CD14-positive monocyte (primary cell): ENCODE data around the gene PDZD7. TPM values are rescaled to one million over a fixed set of nuclear protein-coding genes. Genes with fewer than 3 reads are reported as not detected.

Source experiments
- DNase-seq, 3 donors: peaks; one replicate each; pipeline ENCODE4 v3.0.0-alpha.2; 2011 to 2022
- H2AFZ ChIP-seq: 2 replicates; pipeline ENCODE4 v1.6.0; 2012; ENCODE audit warnings: mild to moderate bottlenecking, low read depth, low read length, inconsistent platforms; ENCODE audit not compliant: insufficient read depth, poor library complexity, severe bottlenecking
- H3K27ac ChIP-seq, 2 donors: 1 replicate in 1 of 2; 2 replicates in 1 of 2; pipeline ENCODE4 v1.5.1; 2012 to 2013; ENCODE audit warnings: low read length in 2 of 2, control low read depth in 1 of 2, inconsistent platforms in 1 of 2, low read depth in 1 of 2, mild to moderate bottlenecking in 1 of 2
- H3K27me3 ChIP-seq, 2 donors: one replicate each; pipeline versions ENCODE4 v1.6.0 to v1.6.1; 2011 to 2013; ENCODE audit warnings: low read length in 2 of 2; ENCODE audit not compliant: control insufficient read depth in 2 of 2, insufficient read depth in 2 of 2
- H3K36me3 ChIP-seq, 2 donors: replicated peaks in 1 of 2; 1 replicate in 1 of 2; 2 replicates in 1 of 2; pipeline versions ENCODE4 v1.5.1 to v1.6.1; 2012 to 2013; ENCODE audit warnings: low read length in 2 of 2, control low read depth in 1 of 2, inconsistent platforms in 1 of 2, mild to moderate bottlenecking in 1 of 2; ENCODE audit not compliant: insufficient read depth in 2 of 2, control insufficient read depth in 1 of 2
- H3K4me1 ChIP-seq, 2 donors: 1 replicate in 1 of 2; 2 replicates in 1 of 2; pipeline versions ENCODE4 v1.5.1 to v1.6.1; 2012 to 2013; ENCODE audit warnings: low read length in 2 of 2, control low read depth in 1 of 2, inconsistent platforms in 1 of 2, mild to moderate bottlenecking in 1 of 2, moderate library complexity in 1 of 2; ENCODE audit not compliant: insufficient read depth in 2 of 2, control insufficient read depth in 1 of 2
- H3K4me2 ChIP-seq: replicated peaks from 2 replicates; pipeline ENCODE3; 2012; ENCODE audit warnings: low read length, moderate library complexity, mild to moderate bottlenecking; ENCODE audit not compliant: poor library complexity, severe bottlenecking; ENCODE audit errors: extremely low read depth
- H3K4me3 ChIP-seq, 3 experiments: fragments of 200-600 bp in 1 of 3; sonication (generic) in 1 of 3; replicated peaks in 1 of 3; 1 replicate in 2 of 3; 2 replicates in 1 of 3; pipeline ENCODE4 v1.5.1; 2011 to 2013; ENCODE audit warnings: low read length in 3 of 3, mild to moderate bottlenecking in 3 of 3, control low read depth in 2 of 3, low read depth in 2 of 3, inconsistent platforms in 1 of 3, moderate library complexity in 1 of 3
- H3K79me2 ChIP-seq: 2 replicates; pipeline ENCODE4 v1.6.0; 2012; ENCODE audit warnings: mild to moderate bottlenecking, control low read depth, inconsistent platforms, low read length, moderate library complexity; ENCODE audit not compliant: insufficient read depth
- H3K9ac ChIP-seq: 2 replicates; pipeline ENCODE4 v1.6.0; 2017; ENCODE audit warnings: low read length, mild to moderate bottlenecking; ENCODE audit not compliant: insufficient read depth, poor library complexity, severe bottlenecking
- H3K9me3 ChIP-seq, 2 donors: replicated peaks in 1 of 2; 1 replicate in 1 of 2; 2 replicates in 1 of 2; pipeline versions ENCODE4 v1.5.1 to v1.6.1; 2012 to 2013; ENCODE audit warnings: low read length in 2 of 2, control low read depth in 1 of 2; ENCODE audit not compliant: control insufficient read depth in 1 of 2, insufficient read depth in 1 of 2
- H4K20me1 ChIP-seq: 2 replicates; pipeline ENCODE4 v1.6.0; 2012; ENCODE audit warnings: mild to moderate bottlenecking, low read length, control low read depth, moderate library complexity; ENCODE audit not compliant: insufficient read depth
- H3K27ac Mint-ChIP-seq, 7 donors: one replicate each; pipeline ENCODE4 v1.8.0; 2020; ENCODE audit warnings: mild to moderate bottlenecking in 7 of 7, mixed read lengths in 7 of 7, moderate library complexity in 6 of 7, inconsistent platforms in 2 of 7
- H3K27me3 Mint-ChIP-seq, 3 donors: one replicate each; pipeline ENCODE4 v1.8.0; 2021 to 2022; ENCODE audit warnings: low read depth in 3 of 3, mild to moderate bottlenecking in 3 of 3, mixed read lengths in 3 of 3, moderate library complexity in 3 of 3, inconsistent platforms in 1 of 3
- H3K36me3 Mint-ChIP-seq, 2 donors: one replicate each; pipeline ENCODE4 v1.8.0; 2020; ENCODE audit warnings: mixed read lengths in 2 of 2, inconsistent platforms in 1 of 2, mild to moderate bottlenecking in 1 of 2
- H3K4me1 Mint-ChIP-seq: one replicate; pipeline ENCODE4 v1.8.0; 2020; ENCODE audit warnings: mild to moderate bottlenecking, mixed read lengths
- H3K4me3 Mint-ChIP-seq, 2 donors: one replicate each; pipeline ENCODE4 v1.8.0; 2020; ENCODE audit warnings: mild to moderate bottlenecking in 2 of 2, mixed read lengths in 2 of 2, moderate library complexity in 1 of 2
- H3K9me3 Mint-ChIP-seq, 7 donors: one replicate each; pipeline ENCODE4 v1.8.0; 2020 to 2022; ENCODE audit warnings: mixed read lengths in 7 of 7, mild to moderate bottlenecking in 6 of 7, moderate library complexity in 6 of 7, inconsistent platforms in 2 of 7
- WGBS: methylation state at CpG from one replicate; pipeline ENCODE4 v1.1.5; 2013; ENCODE audit warnings: missing lambda C conversion rate; ENCODE audit not compliant: insufficient coverage; 5-methylcytosine and 5-hydroxymethylcytosine counted together
- intact Hi-C, 2 donors: fragments of 100-400 bp; cut with micrococcal nuclease; formaldehyde crosslinking; loops; one replicate each; pipeline versions ENCODE4 v1.15.0 to v1.15.1; 2023
- polyA plus RNA-seq, 3 donors: library from polyadenylated mRNA; depleted of rRNA in 1 of 3; unstranded in 2 of 3; stranded (reverse) in 1 of 3; fragments of 300-500 nt in 2 of 3; fragments of >200 nt in 1 of 3; fragmentation: Illumina TruSeq in 2 of 3; gene quantifications; 1 replicate in 2 of 3; 2 replicates in 1 of 3; pipeline ENCODE4 v1.2.3, GENCODE V29; 2012 to 2021
- TF ChIP-seq, protein P1 (sequence below): fragments of 200-600 bp; IDR thresholded peaks from one replicate; pipeline ENCODE4 v1.8.0; 2022; ENCODE audit warnings: antibody characterized with exemption, mild to moderate bottlenecking

The PDZD7 gene
- polyA plus RNA-seq, 3 donors = 0.73 TPM; not detected in 2

- Histone ChIP-seq H3K4me2 (no peak overlapping the region), H3K9me3 (no peaks in the 10 kb centered on the region), H2AFZ (no peak overlapping the region), H3K36me3 (peaks cover 13 to 54% of the 10 kb centered on the region in 2 donors), H4K20me1 (no peaks in the 10 kb centered on the region), H3K27me3 (no peaks in the 10 kb centered on the region), H3K27ac (no peak overlapping the region), H3K79me2 (peaks cover under 1% of the 10 kb centered on the region), H3K4me1 (peaks cover 0 to 1% of the 10 kb centered on the region in 2 donors), H3K4me3 (no peak overlapping the region), H3K9ac (no peak overlapping the region)
- TF ChIP-seq, protein P1, sequence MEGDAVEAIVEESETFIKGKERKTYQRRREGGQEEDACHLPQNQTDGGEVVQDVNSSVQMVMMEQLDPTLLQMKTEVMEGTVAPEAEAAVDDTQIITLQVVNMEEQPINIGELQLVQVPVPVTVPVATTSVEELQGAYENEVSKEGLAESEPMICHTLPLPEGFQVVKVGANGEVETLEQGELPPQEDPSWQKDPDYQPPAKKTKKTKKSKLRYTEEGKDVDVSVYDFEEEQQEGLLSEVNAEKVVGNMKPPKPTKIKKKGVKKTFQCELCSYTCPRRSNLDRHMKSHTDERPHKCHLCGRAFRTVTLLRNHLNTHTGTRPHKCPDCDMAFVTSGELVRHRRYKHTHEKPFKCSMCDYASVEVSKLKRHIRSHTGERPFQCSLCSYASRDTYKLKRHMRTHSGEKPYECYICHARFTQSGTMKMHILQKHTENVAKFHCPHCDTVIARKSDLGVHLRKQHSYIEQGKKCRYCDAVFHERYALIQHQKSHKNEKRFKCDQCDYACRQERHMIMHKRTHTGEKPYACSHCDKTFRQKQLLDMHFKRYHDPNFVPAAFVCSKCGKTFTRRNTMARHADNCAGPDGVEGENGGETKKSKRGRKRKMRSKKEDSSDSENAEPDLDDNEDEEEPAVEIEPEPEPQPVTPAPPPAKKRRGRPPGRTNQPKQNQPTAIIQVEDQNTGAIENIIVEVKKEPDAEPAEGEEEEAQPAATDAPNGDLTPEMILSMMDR = no peak
- H3K27me3 Mint-ChIP-seq = peaks cover 0 to 2% (median 0%) of the 10 kb centered on the region in 3 donors
- no peak overlapping the region for H3K4me3 Mint-ChIP-seq
- no peak for DNase-seq
- intact Hi-C loops = loop anchor here in 1 of 2 donors (10.0 kb wide), 1 partner anchor 66 kb away; the partner anchor contains the start of gene SLF2
- no CpG with 5 or more reads among the region's 5 CpGs for WGBS
- peaks cover 44 to 46% of the 10 kb centered on the region in 2 donors for H3K36me3 Mint-ChIP-seq
- H3K9me3 Mint-ChIP-seq = no peaks in the 10 kb centered on the region
- no peak overlapping the region for H3K27ac Mint-ChIP-seq
- peaks cover 2% of the 10 kb centered on the region for H3K4me1 Mint-ChIP-seq
These were observed 49.7 kb downstream of the PDZD7 start for GRCh38 chr10:100981178-100981772.

DNA sequence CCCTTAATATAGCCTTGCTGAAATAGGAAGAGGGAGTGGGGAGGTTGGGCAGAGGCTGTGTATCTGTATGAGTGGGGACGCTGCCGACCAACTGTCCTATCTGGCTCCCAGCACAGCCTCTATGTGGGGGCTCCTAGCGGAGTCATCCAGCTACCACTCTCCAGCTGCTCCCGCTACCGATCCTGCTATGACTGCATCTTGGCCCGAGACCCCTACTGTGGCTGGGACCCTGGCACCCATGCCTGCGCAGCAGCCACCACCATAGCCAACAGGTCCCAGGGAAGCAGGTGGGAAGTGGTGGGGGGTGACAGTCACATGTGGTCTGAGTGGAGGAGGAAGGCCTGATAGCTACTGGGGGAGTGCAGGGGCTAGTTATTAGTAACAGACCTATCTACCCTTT is 50.2 kb downstream of the PDZD7 start:
- Mint-ChIP-seq H3K27me3 (peaks cover 0 to 2% (median 0%) of the 10 kb centered on the region in 3 donors), H3K4me1 (no peaks in the 10 kb centered on the region), H3K36me3 (peaks cover 40 to 41% of the 10 kb centered on the region in 2 donors), H3K9me3 (peaks cover 0 to 1% (median 0%) of the 10 kb centered on the region in 7 donors), H3K27ac (no peak overlapping the region), H3K4me3 (no peak overlapping the region)
- H3K4me1 ChIP-seq = no peaks in the 10 kb centered on the region
- no peak overlapping the region for H3K4me2 ChIP-seq
- no peak overlapping the region for H3K4me3 ChIP-seq
- no peak for DNase-seq
- WGBS = 94% methylated on average over 5 of the region's 7 CpGs
- intact Hi-C loops = loop anchor here in 1 of 2 donors (10.0 kb wide), 1 partner anchor 66 kb away; the partner anchor contains the start of gene SLF2
- no peaks in the 10 kb centered on the region for H3K9me3 ChIP-seq
- H4K20me1 ChIP-seq = no peaks in the 10 kb centered on the region
- TF ChIP-seq, protein P1 = no peak
- no peak overlapping the region for H3K27ac ChIP-seq
- no peak overlapping the region for H2AFZ ChIP-seq
- no peaks in the 10 kb centered on the region for H3K79me2 ChIP-seq
- H3K9ac ChIP-seq = no peak overlapping the region
- H3K36me3 ChIP-seq = peaks cover 13 to 50% of the 10 kb centered on the region in 2 donors
- no peaks in the 10 kb centered on the region for H3K27me3 ChIP-seq
